Esophagus muscularis mucosa (tissue), 4 donors: Measurements from ENCODE around the gene KRTAP5-4. TPM values are rescaled to one million over a fixed set of nuclear protein-coding genes. Genes with fewer than 3 reads are reported as not detected.

ENCODE experiments used
- DNase-seq: peaks from one replicate; pipeline ENCODE4 v3.0.0-alpha.2; 2017; ENCODE audit errors: extremely low spot score
- H3K27ac ChIP-seq, 4 donors: fragments of 200-600 bp; sonication (generic); replicated peaks in 1 of 4; 1 replicate in 3 of 4; 2 replicates in 1 of 4; pipeline ENCODE4 v1.5.1; 2016 to 2019; ENCODE audit warnings: mild to moderate bottlenecking in 1 of 4
- H3K27me3 ChIP-seq, 4 donors: fragments of 200-600 bp; sonication (generic); one replicate each; pipeline versions ENCODE4 v1.5.1 to v1.6.0; 2016 to 2019
- H3K36me3 ChIP-seq, 4 donors: fragments of 200-600 bp; sonication (generic); one replicate each; pipeline ENCODE4 v1.5.1; 2016 to 2019
- H3K4me1 ChIP-seq, 4 donors: fragments of 200-600 bp; sonication (generic); one replicate each; pipeline ENCODE4 v1.5.1; 2016 to 2019
- H3K4me3 ChIP-seq, 4 donors: fragments of 200-600 bp; sonication (generic); 1 replicate in 2 of 4; 2 replicates in 2 of 4; pipeline ENCODE4 v1.5.1; 2016 to 2019; ENCODE audit warnings: mild to moderate bottlenecking in 4 of 4, moderate library complexity in 1 of 4
- H3K9me3 ChIP-seq, 4 donors: fragments of 200-600 bp; sonication (generic); 1 replicate in 3 of 4; 2 replicates in 1 of 4; pipeline ENCODE4 v1.5.1; 2016 to 2019
- EP300 ChIP-seq: sonication (generic); formaldehyde crosslinking; IDR thresholded peaks from one replicate; pipeline ENCODE4 v1.6.1; 2017; ENCODE audit warnings: antibody characterized with exemption
- POLR2A ChIP-seq: fragments of 450-650 bp; IDR thresholded peaks from one replicate; pipeline ENCODE4 v1.6.1; 2017; ENCODE audit warnings: antibody characterized with exemption, moderate library complexity, mild to moderate bottlenecking, low read depth
- POLR2AphosphoS5 ChIP-seq, 2 donors: sonication (generic); formaldehyde crosslinking; IDR thresholded peaks; one replicate each; pipeline ENCODE4 v1.6.1; 2017; ENCODE audit warnings: antibody characterized with exemption in 2 of 2
- WGBS: methylation state at CpG from one replicate; pipeline ENCODE4 v1.1.5; 2018; 5-methylcytosine and 5-hydroxymethylcytosine counted together
- intact Hi-C: fragments of 100-400 bp; cut with DNase I; formaldehyde crosslinking; loops from one replicate; pipeline ENCODE4 v1.15.1; 2023
- total RNA-seq, 4 donors: library from RNA; depleted of rRNA; stranded (reverse); fragments of >200 nt; gene quantifications; one replicate each; pipeline versions ENCODE4 v1.1.0 to v1.2.1, GENCODE V29; 2016
- TF ChIP-seq, protein P1 (sequence below), 3 experiments: fragments of 200-600 bp in 2 of 3; fragments of 450-650 bp in 1 of 3; sonication (generic) in 2 of 3; IDR thresholded peaks; one replicate each; pipeline ENCODE4 v1.5.1; 2017 to 2019; ENCODE audit warnings: antibody characterized with exemption in 3 of 3, mild to moderate bottlenecking in 2 of 3, moderate library complexity in 1 of 3

KRTAP5-4 gene
- total RNA-seq, 4 donors from 2014 or later, result not detected

- intact Hi-C loops, result no loop called here
- Histone ChIP-seq H3K4me3 (no peak overlapping the region), H3K27ac (no peak overlapping the region), H3K4me1 (peaks cover 0 to 7% (median 3%) of the 10 kb centered on the region in 4 donors), H3K9me3 (no peaks in the 10 kb centered on the region), H3K27me3 (peaks cover 0 to 31% (median 0%) of the 10 kb centered on the region in 4 donors), H3K36me3 (no peaks in the 10 kb centered on the region)
- no peak for DNase-seq
- TF ChIP-seq, protein P1, sequence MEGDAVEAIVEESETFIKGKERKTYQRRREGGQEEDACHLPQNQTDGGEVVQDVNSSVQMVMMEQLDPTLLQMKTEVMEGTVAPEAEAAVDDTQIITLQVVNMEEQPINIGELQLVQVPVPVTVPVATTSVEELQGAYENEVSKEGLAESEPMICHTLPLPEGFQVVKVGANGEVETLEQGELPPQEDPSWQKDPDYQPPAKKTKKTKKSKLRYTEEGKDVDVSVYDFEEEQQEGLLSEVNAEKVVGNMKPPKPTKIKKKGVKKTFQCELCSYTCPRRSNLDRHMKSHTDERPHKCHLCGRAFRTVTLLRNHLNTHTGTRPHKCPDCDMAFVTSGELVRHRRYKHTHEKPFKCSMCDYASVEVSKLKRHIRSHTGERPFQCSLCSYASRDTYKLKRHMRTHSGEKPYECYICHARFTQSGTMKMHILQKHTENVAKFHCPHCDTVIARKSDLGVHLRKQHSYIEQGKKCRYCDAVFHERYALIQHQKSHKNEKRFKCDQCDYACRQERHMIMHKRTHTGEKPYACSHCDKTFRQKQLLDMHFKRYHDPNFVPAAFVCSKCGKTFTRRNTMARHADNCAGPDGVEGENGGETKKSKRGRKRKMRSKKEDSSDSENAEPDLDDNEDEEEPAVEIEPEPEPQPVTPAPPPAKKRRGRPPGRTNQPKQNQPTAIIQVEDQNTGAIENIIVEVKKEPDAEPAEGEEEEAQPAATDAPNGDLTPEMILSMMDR (IDR thresholded peaks at IDR 0.05), result no peak
- TF ChIP-seq POLR2AphosphoS5 (IDR thresholded peaks at IDR 0.05) (no peak), EP300 (no peak), POLR2A (no peak)
- 96% methylated on average over 5 of the region's 20 CpGs for WGBS
These were observed 22.8 kb upstream of the KRTAP5-4 start for GRCh38 chr11:1644601-1645356.

DNA sequence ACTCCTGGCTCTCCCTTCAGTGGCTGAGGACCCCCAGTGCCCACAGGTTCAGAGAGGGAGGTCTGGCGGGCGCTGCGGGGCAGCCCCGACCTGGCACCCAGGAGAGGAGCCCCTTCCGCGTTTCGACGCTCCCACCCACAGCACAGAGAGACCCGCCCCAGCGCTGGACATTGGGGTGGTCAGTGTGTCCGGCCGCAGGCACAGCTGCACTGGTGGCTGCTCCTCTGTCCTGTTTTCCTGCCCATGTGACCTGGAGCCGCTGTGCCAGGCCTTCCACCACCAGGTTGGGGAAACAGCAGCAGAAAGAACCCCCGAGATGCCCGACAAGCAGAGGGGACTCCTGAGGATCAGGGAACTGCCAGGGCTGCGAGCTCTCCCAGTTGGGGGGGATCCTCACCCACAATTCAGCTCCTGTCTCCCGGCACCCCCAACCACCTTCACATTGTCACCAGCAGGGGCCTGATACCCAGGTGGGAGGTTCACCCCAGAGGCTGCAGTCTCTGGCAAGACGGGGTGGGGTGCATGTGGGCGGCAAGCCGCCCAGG is 21.3 kb upstream of the KRTAP5-4 start:
- 96% methylated on average over 9 of the region's 20 CpGs for WGBS
- Histone ChIP-seq H3K9me3 (no peaks in the 10 kb centered on the region), H3K36me3 (no peaks in the 10 kb centered on the region), H3K4me1 (peaks cover 5 to 7% (median 5%) of the 10 kb centered on the region in 4 donors), H3K27me3 (peaks cover 0 to 46% (median 3%) of the 10 kb centered on the region in 4 donors), H3K4me3 (no peak overlapping the region), H3K27ac (no peak overlapping the region)
- intact Hi-C loops, result no loop called here
- TF ChIP-seq, protein P1 (IDR thresholded peaks at IDR 0.05), result no peak
- TF ChIP-seq POLR2AphosphoS5 (IDR thresholded peaks at IDR 0.05), result no peak
- no peak for TF ChIP-seq POLR2A
- TF ChIP-seq EP300, result no peak
- no peak for DNase-seq

GRCh38 chr11:1642288-1643145 is 20.6 kb upstream of the KRTAP5-4 start:
- 80% methylated on average over 20 of the region's 29 CpGs for WGBS
- H3K27ac ChIP-seq, result no peak overlapping the region
- intact Hi-C loops, result no loop called here
- peaks cover 5 to 7% (median 5%) of the 10 kb centered on the region in 4 donors for H3K4me1 ChIP-seq
- H3K36me3 ChIP-seq, result no peaks in the 10 kb centered on the region
- DNase-seq, result no peak
- no peak for TF ChIP-seq POLR2A
- TF ChIP-seq, protein P1 (IDR thresholded peaks at IDR 0.05), result no peak
- TF ChIP-seq EP300, result no peak
- TF ChIP-seq POLR2AphosphoS5 (IDR thresholded peaks at IDR 0.05), result no peak
- peaks cover 0 to 49% (median 3%) of the 10 kb centered on the region in 4 donors for H3K27me3 ChIP-seq
- H3K9me3 ChIP-seq, result no peaks in the 10 kb centered on the region
- H3K4me3 ChIP-seq, result no peak overlapping the region

DNA sequence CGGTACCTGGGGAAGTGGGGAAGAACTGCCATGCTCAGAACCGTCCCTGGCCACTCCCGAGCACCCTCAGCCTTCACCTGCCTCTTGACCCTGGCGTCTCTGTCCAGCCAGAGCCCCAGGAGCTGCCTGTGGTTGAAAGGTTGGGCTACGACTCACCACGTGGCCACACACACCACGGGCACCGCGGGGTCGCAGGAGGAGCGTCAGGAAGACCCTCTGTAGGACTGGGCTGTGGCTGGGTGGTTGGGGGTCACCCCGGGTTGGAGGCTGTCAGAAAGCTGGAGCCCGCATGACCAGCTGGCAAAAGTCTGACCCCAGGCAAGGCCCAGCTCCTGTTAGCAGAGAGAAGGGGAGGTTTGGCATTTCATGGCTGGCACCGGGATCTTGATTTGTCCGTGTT is 19.2 kb upstream of the KRTAP5-4 start:
- 89% methylated on average over 7 of the region's 15 CpGs for WGBS
- no peaks in the 10 kb centered on the region for H3K9me3 ChIP-seq
- peaks cover 0 to 49% (median 3%) of the 10 kb centered on the region in 4 donors for H3K27me3 ChIP-seq
- no peak overlapping the region for H3K27ac ChIP-seq
- H3K36me3 ChIP-seq, result no peaks in the 10 kb centered on the region
- no peak for DNase-seq
- TF ChIP-seq, protein P1 (IDR thresholded peaks at IDR 0.05), result no peak
- TF ChIP-seq POLR2AphosphoS5 (IDR thresholded peaks at IDR 0.05), result no peak
- TF ChIP-seq EP300, result no peak
- no peak for TF ChIP-seq POLR2A
- intact Hi-C loops, result no loop called here
- H3K4me3 ChIP-seq, result no peak overlapping the region
- peaks cover 5 to 7% (median 5%) of the 10 kb centered on the region in 4 donors for H3K4me1 ChIP-seq
